ENCODE results near the gene FDXACB1.

FDXACB1 gene

DNA sequence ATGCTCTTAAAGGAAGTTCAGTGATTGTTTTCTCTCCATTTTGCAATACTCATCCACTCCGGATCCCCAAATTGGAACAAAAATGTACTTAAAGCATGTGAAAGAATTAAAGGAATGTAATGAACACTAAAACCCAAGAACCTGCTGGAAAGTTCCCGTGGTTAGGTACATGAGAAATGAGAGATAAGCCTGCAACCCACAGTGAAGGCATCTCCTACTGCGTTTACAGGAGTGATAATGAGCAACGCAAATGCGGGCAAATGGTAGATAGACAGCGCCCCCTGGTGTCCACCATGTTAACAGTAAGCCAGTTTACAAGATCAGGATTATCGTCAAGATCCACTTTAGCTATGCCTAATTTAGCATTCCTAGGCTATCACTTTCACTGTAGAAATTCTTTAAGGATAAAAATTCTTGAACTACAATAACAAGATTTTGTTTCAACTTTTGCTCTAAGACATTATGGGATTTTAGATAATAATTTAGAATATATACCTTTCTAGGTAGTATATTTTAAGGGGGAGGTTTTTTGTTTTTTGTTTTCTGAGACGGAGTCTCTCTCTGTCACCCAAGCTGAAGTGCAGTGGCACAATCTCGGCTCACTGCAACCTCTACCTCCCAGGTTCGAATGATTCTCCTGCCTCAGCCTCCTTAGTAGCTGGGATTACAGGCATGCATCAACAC lies 37.5 kb downstream of the FDXACB1 start:
- peak; percentile 91 for DNase-seq

GRCh38 chr11:111840143-111840542 lies 38.8 kb downstream of the FDXACB1 start:
- DNase-seq: no peak

DNA sequence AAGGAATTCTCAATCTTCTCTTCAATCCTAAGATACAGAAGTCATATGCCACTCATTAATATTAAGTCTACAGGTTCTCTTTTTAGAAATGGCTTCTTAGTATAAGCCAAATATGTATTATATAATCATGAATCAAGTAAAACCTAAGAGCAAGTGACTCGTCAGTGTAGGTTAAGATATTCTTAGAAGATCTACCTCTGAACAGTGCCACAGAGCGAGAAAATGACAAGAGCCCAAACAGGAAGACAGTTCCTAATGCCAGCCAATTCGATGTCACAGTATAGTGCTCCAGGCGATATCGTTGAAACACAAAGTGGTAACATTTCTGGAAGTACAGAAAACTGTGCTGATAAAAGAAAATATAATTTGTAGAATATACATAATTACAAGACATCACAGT lies 40.9 kb downstream of the FDXACB1 start:
- no peak for DNase-seq

GRCh38 chr11:111837366-111837891 lies 41.5 kb downstream of the FDXACB1 start:
- DNase-seq: no peak

GRCh38 chr11:111836721-111837120 lies 42.2 kb downstream of the FDXACB1 start:
- peak; percentile 6 for DNase-seq

DNA sequence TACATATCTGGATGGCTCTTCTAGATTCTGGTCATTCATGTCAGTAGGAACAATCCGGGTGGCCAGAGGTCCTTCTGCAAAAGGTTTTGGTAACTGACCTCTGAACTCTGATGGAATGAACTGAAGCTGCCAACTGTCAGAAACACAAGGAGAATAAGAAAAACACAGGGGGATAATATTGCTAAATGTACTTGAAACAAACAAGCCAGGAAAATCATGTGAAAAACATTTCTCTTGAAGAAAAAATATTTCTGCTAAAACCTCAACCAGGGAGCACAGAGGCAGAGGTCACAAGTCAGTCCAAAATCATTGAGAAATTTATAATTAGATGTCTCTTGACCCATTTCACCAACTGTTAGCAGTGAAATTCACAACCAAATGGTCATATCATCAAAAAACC lies 42.8 kb downstream of the FDXACB1 start:
- DNase-seq: no peak

GRCh38 chr11:111835665-111836064 lies 43.3 kb downstream of the FDXACB1 start:
- no peak for DNase-seq

DNA sequence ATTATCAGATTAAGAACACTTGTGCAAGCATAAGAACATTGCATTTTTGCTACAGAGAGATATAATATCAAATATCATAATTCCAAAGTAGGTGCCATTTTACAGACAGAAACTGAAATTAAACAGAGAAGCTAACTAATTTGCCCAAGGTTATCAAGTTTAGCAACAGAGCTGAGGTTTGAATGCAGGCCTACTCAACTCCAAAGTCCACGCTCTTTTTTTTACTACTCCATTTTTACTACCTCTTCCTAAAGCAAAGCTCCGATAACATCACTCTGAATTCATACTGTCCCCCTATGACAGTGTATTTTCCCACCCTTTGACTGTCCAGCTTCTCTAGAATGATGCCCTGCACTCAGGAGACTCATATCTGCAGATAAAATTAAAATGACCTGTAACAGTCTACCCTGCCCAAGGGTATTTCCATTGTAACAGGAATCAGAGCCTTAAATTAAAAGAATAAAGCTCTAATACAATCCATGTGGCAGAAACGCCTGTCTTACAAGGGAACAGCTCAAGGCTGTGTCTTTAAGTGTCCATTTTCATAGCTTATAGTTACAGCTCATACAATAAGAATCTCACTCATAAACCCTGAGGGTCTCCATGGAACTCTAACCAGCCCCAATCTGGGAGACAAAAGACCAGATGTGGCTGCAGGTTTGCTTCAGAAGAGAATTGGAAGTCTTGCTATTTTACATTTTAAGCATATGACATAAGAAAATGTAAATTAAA lies 44.4 kb downstream of the FDXACB1 start:
- no peak for DNase-seq

DNA sequence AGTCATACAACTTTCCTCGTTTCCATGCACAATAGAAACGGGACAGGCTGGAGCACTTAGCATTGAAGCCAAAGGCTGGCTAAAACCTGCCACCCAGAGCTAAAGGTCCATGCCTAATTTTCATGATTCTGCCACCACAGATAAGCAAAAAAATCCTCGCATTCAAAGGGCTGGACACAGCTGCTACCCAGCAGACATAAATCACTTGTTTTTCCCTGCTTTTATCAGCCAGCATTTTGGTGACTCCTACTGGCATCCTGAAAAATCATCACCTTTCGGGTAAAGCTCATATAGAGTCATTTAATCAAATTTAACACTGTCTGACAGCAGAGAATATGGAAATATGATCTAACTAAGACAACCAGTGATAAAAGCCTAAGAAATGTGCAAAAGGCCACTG lies 45.4 kb downstream of the FDXACB1 start:
- DNase-seq: no peak

DNA sequence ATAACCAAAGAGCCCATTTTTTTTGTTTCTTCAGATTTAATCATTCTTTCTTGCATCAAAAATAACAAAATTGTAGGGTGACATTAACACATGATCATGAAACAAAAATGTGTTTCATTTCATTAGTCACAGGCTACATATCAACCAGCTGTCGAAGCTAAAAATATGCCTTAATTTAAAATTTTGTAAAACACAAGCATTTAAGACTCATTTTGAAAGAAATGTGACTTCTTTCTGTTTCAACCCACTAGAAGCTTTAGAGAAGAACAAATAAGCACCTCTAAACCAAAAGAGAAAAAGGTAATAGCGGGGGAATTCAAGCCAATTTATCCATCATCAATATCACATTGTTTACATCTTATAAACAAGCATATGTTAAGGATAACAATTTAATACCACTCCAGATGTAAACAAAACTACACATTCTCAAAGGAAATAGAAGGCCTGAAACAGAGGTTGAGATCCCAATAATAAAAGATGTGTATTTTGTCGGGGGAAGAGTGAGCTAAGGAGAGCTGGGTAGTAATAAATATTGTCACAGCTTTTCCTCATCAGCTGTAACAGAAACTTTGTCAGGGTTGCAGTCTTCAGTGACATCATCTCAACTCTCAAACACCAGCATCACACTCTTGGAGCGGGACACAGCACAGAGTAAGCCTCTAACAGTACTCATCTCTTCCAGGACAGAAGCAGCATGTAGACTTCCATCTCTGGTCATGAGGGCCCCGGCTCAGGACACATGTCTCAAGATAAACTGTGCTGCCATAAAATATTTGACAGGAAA lies 49.6 kb downstream of the FDXACB1 start:
- DNase-seq: no peak

- no peak for DNase-seq
These were observed 52.5 kb downstream of the FDXACB1 start for GRCh38 chr11:111826322-111826950.
